ENCODE data around the gene TSPAN5.
A peak's percentile ranks its signal among the peaks of the same experiment; 100 is the strongest.

TSPAN5 gene

DNA sequence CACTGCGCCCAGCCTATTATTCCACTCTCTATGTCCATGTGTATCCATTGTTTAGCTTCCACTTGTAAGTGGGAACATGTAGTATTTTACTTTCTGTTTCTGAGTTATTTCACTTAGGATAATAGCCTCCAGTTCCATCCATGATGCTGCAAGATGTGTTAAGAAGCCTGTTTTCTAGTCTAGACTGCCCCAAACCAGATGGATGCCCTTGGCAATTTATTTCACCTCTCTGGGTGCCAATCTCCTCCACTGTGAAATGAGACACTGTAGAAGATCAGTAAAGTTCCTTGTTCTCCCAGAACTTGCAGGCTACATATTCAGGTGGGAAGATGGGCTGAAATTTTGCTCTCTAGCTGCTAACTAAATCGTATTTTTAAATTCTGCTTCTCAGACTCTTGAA, 72.8 kb downstream of the TSPAN5 start:
- no peak for DNase-seq (ENCODE audit: low read depth in 2 of 2)
- no peak overlapping the region for H3K4me3 ChIP-seq (replicated peaks in 1 of 2; ENCODE audit: low read depth in 2 of 2, low read length in 2 of 2)
- TF ChIP-seq, protein P1, sequence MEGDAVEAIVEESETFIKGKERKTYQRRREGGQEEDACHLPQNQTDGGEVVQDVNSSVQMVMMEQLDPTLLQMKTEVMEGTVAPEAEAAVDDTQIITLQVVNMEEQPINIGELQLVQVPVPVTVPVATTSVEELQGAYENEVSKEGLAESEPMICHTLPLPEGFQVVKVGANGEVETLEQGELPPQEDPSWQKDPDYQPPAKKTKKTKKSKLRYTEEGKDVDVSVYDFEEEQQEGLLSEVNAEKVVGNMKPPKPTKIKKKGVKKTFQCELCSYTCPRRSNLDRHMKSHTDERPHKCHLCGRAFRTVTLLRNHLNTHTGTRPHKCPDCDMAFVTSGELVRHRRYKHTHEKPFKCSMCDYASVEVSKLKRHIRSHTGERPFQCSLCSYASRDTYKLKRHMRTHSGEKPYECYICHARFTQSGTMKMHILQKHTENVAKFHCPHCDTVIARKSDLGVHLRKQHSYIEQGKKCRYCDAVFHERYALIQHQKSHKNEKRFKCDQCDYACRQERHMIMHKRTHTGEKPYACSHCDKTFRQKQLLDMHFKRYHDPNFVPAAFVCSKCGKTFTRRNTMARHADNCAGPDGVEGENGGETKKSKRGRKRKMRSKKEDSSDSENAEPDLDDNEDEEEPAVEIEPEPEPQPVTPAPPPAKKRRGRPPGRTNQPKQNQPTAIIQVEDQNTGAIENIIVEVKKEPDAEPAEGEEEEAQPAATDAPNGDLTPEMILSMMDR (IDR thresholded peaks at IDR 0.05; ENCODE audit: low read depth, low read length), result no peak

DNA sequence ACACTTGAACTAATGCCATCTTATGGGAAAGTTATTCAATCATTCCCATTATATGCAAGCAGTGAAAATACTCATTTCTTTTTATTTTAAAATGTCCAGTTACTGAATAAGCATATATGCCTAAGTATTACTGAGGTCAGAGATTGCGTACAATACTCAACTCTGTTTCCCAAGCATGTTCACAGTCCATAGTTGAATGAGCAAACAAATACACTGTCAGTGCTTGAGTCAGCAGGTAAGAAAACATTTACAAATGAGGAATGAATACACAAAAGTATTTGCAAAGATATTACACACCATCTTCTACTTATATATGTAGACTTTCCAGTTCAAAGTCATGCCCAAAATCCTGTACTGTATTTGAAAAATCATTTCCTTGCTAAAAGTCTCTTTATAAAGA, 74.1 kb downstream of the TSPAN5 start:
- DNase-seq (ENCODE audit: low read depth in 2 of 2), result peak in 1 of 2 donors; percentile 75
- TF ChIP-seq, protein P1 (IDR thresholded peaks at IDR 0.05; ENCODE audit: low read depth, low read length), result no peak

DNA sequence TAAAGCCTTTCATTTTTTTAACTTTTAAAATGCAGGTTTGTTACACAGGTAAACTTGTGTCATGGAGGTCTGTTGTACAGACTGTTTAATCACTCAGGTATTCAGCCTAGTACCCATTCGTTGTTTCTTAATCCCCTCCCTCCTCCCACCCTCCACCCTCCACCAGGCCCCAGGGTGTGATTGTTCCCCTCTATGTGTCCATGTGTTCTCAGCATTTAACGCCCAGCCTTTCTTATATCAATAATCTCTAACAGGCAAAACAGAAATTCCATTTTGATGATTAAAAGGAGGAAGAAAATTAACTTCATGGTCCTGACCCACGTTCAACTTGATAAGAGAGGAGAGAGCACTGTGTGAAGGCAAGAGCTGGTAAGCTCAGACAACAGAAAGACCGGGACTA, 75.1 kb downstream of the TSPAN5 start:
- DNase-seq (ENCODE audit: low read depth in 2 of 2), result no peak
- TF ChIP-seq, protein P1 (IDR thresholded peaks at IDR 0.05; ENCODE audit: low read depth, low read length), result no peak

More for the DNA sequence above, 74.1 kb downstream of the TSPAN5 start:
- H3K4me3 ChIP-seq (replicated peaks in 1 of 2; ENCODE audit: low read depth in 2 of 2, low read length in 2 of 2), result no peak overlapping the region

DNA sequence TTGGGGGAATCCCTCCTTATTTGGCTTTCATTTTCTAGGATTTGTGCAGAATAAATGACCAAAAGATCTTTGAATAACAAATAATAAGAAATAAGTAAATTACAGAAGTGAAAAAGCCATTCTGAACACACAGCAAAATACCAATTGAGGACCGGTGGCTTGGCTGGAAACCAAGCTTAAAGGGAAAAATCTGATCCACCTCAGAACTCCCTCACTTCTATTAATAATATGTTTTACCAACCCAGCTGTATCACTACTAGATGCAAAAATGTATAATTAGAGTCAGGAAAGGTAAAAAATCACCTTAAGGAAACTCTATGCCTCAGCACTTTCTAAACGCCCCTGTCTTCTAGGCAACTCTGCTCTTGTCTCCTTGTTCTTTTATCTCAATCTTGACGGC, 77.3 kb downstream of the TSPAN5 start:
- no peak overlapping the region for H3K4me3 ChIP-seq (replicated peaks in 1 of 2; ENCODE audit: low read depth in 2 of 2, low read length in 2 of 2)
- TF ChIP-seq, protein P1 (IDR thresholded peaks at IDR 0.05; ENCODE audit: low read depth, low read length), result no peak
- no peak for DNase-seq (ENCODE audit: low read depth in 2 of 2)

More for the DNA sequence above, 75.1 kb downstream of the TSPAN5 start:
- H3K4me3 ChIP-seq (replicated peaks in 1 of 2; ENCODE audit: low read depth in 2 of 2, low read length in 2 of 2), result no peak overlapping the region

DNA sequence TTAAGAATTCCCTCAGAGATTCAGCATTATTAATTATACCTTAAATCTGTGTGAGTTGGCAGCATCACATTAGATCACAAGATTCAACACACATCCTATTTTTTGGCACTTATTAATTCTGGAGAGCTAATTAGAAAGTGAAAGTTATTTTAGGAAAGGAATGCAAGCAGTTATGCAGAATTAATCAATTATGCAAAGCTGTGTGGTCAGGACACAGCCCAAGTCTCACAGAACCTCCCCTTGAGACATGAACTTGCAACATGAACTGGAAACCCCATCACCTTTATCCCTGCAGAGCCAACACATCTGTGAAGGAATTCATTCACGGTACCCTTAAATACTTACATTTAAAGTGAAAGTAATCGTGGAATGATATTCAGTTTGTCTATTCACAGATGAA, 80.5 kb downstream of the TSPAN5 start:
- TF ChIP-seq, protein P1 (IDR thresholded peaks at IDR 0.05; ENCODE audit: low read depth, low read length), result no peak
- H3K4me3 ChIP-seq (replicated peaks in 1 of 2; ENCODE audit: low read depth in 2 of 2, low read length in 2 of 2), result no peak overlapping the region
- DNase-seq (ENCODE audit: low read depth in 2 of 2), result peak; percentile 23 to 27

DNA sequence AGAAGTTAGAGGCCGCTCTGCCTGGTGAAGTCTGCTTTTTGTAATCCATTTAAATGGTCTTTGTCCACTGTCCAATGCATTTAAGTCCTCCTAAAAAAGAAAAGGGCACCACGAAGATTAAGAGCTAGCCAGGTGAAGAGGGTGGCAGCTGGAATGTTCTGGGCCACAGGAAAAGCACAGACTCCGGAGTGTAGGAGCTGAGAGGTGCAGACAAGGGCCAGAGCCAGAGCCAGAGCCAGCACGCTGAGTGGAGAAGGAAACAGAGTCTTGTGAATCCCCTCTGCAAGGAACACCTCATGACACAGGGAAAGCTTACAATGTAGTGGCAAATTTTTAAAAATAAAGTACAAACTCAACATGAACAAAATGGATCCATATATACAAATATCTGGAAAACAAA, 83.6 kb downstream of the TSPAN5 start:
- no peak overlapping the region for H3K4me3 ChIP-seq (replicated peaks in 1 of 2; ENCODE audit: low read depth in 2 of 2, low read length in 2 of 2)
- TF ChIP-seq, protein P1 (IDR thresholded peaks at IDR 0.05; ENCODE audit: low read depth, low read length), result no peak
- no peak for DNase-seq (ENCODE audit: low read depth in 2 of 2)

DNA sequence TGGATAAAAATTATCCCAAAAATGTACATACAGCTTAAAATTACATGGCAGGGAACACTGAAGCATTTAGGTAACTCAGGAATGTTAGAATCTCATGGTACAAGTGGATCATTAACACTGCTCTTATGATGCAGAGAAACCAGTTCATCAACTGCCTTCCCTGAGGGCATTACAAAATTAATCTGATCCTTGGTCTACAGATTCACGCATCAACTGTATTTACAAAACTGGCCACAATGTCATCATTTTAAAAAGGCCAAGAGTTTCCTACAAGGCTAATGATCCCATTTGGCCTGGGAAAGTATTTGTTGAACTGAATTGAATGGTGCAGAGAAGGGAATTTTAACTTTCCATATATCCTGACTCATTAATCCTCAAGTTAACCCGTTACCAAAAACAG, 84.6 kb downstream of the TSPAN5 start:
- no peak overlapping the region for H3K4me3 ChIP-seq (replicated peaks in 1 of 2; ENCODE audit: low read depth in 2 of 2, low read length in 2 of 2)
- DNase-seq (ENCODE audit: low read depth in 2 of 2), result no peak
- TF ChIP-seq, protein P1 (IDR thresholded peaks at IDR 0.05; ENCODE audit: low read depth, low read length), result no peak

All from cardiac fibroblast (primary cell).